GM12874 (cell line): ENCODE data around the gene FAM98A.

ENCODE experiments used
- TF ChIP-seq, protein P1 (sequence below): IDR thresholded peaks from 2 replicates; pipeline ENCODE4 v1.5.1; 2011; ENCODE audit warnings: low read depth, mild to moderate bottlenecking, control low read depth, low read length, moderate library complexity; ENCODE audit not compliant: insufficient read depth

The FAM98A gene

DNA sequence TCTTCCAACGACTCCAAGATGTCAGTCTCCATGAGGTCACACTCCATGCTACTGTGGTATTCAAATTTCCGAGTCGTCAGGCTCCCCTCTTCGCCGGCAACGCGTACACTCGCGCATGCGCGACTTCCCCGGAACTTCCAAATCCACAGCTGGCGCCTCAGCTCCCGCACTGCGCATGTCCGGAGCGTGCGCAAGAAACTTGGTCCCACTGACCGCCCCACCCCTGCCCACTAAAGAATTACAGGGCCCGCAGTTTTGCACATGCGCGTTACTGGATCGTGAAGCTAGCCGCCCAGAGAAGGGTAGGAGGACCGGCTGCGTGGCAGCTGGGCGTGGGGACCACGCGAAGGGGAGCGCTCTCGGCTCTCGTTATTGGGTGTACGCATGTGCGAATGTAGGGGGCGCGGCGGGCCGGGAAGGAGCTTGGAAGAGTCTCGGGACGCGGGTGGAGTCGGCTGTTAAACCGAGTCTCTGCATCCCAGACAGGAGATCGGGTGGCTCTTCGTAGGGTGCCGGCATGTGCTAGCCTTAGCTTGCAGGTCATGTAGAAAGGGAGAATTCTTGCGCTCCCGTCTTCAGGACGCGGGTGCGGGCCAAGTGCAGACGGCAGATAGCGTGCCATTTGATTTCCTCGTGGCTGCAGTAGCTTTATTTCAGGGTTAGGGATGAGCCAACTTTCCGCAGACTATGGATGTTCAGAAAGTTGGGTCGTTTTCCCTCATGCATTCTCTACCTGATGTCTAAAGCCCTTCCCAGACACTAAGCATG, at the start of gene FAM98A:
Gene FAM98A, minus strand, starts transcription at position 125 of the 768 bp plus-strand sequence. Its CDS starts 78 bp downstream, at position 47.
- TF ChIP-seq, protein P1, sequence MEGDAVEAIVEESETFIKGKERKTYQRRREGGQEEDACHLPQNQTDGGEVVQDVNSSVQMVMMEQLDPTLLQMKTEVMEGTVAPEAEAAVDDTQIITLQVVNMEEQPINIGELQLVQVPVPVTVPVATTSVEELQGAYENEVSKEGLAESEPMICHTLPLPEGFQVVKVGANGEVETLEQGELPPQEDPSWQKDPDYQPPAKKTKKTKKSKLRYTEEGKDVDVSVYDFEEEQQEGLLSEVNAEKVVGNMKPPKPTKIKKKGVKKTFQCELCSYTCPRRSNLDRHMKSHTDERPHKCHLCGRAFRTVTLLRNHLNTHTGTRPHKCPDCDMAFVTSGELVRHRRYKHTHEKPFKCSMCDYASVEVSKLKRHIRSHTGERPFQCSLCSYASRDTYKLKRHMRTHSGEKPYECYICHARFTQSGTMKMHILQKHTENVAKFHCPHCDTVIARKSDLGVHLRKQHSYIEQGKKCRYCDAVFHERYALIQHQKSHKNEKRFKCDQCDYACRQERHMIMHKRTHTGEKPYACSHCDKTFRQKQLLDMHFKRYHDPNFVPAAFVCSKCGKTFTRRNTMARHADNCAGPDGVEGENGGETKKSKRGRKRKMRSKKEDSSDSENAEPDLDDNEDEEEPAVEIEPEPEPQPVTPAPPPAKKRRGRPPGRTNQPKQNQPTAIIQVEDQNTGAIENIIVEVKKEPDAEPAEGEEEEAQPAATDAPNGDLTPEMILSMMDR = no peak

DNA sequence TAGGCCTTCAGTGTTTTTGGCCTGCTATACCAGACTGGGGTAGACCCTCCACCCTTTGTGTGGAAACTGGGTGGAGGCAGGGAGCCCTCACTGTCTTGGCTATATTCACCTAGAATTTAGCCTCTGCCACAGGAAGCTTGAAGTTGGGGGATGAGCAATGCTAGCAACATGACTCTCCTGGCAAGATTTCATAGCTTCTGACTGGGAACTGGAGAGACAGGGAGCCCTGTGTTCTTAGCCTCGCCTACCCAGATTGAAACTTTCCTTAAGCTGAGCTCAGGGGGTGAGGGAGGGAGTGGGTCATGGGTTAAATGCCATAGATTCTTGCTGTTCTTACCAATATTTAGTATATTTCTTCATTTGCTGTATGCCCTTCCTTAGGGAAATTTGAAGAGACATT, 46.8 kb upstream of the FAM98A start:
- TF ChIP-seq, protein P1 = no peak

GRCh38 chr2:33644215-33644614, 45.1 kb upstream of the FAM98A start:
- TF ChIP-seq, protein P1 = no peak

DNA sequence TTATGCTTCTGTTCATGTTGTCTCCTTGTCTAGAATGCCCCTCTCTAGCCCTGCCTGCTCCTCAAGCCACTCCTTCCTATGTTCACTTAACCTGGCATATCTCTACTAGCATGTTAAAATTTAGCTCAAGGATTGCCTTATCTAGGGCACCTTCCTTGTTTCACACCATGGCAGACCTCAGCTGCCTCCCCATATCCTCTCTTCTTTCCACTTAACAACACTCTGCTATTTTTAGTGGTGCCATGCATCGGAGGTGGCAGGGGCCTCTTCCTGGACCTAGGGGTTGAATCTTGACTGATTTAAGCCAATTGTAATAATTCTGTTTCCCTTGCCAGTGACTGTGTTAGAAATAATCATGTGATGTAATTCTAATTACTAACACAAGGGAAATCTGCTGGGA, 36.9 kb upstream of the FAM98A start:
- TF ChIP-seq, protein P1 = no peak

DNA sequence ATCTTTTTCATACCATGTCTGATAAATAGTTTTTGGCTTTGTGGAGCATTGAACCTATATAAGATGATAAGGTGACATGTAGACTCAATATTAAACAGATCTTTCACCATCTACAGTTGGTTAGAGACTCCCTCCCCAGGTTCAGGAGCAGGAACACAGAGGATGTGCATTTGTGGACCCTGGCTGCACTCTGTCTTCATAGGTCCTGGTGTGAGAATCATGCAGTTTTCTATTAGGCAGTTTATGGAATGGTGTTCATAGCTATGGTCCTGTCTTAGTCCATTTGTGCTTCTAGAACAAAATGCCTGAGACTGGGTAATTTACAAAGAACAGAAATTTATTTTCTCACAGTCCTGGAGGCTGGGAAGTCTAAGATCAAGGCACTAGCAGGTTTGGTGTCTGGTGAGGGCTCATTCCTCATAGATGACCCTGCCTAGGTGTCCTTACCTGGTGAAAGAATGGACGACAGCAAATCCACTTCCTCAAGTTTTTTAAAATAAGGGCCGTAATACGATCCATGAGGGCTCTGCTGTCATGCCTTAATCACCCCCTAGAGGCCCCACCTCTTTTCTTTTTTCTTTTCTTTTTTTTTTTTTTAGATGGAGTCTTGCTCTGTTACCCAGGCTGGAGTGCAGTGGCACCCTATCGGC, 35.3 kb upstream of the FAM98A start:
- TF ChIP-seq, protein P1 = no peak

GRCh38 chr2:33633315-33633714, 34.2 kb upstream of the FAM98A start:
- TF ChIP-seq, protein P1 = no peak

- TF ChIP-seq, protein P1 = no peak
Measured at GRCh38 chr2:33632831-33633230, 33.7 kb upstream of the FAM98A start.
